Fibroblast of skin of right quadriceps (primary cell): ENCODE measurements around the gene TMEM209.
"Not testable (repeated sequence)": the region's sequence is repeated elsewhere in the genome, so short reads cannot be mapped to it uniquely, and the experiment has no call there.

Experiments used
- DNase-seq: peaks from one replicate; pipeline ENCODE4 v3.0.0-alpha.2; 2013

The TMEM209 gene

GRCh38 chr7:130141884-130142653, 63.1 kb downstream of the TMEM209 start:
- no peak for DNase-seq

GRCh38 chr7:130141161-130141883, 63.9 kb downstream of the TMEM209 start:
- DNase-seq, result peak; percentile 78

- DNase-seq, result no peak
Observed at GRCh38 chr7:130140551-130141160, 64.5 kb downstream of the TMEM209 start.

GRCh38 chr7:130139193-130139960, 65.8 kb downstream of the TMEM209 start:
- DNase-seq, result no peak

- DNase-seq, result no peak
Observed at GRCh38 chr7:130137207-130137606, 68.0 kb downstream of the TMEM209 start.

GRCh38 chr7:130136579-130137167, 68.5 kb downstream of the TMEM209 start:
- DNase-seq, result no peak

- DNase-seq, result peak; percentile 33
Observed at GRCh38 chr7:130135208-130136205, 69.7 kb downstream of the TMEM209 start.

GRCh38 chr7:130134726-130135125, 70.5 kb downstream of the TMEM209 start:
- DNase-seq, result no peak

GRCh38 chr7:130134106-130134636, 71.0 kb downstream of the TMEM209 start:
- DNase-seq, result no peak

GRCh38 chr7:130133029-130133782, 72.0 kb downstream of the TMEM209 start:
- no peak for DNase-seq

GRCh38 chr7:130131964-130132875, 73.0 kb downstream of the TMEM209 start:
- DNase-seq, result no peak

- no peak for DNase-seq
Observed at GRCh38 chr7:130131191-130131834, 73.9 kb downstream of the TMEM209 start.

GRCh38 chr7:130129011-130129411, 76.2 kb downstream of the TMEM209 start:
- no peak for DNase-seq

GRCh38 chr7:130127821-130128317, 77.3 kb downstream of the TMEM209 start:
- peak; percentile 70 for DNase-seq

GRCh38 chr7:130127404-130127803, 77.8 kb downstream of the TMEM209 start:
- no peak for DNase-seq

- not testable (repeated sequence) for DNase-seq
Observed at GRCh38 chr7:130126840-130127239, 78.4 kb downstream of the TMEM209 start.

GRCh38 chr7:130124711-130125110, 80.5 kb downstream of the TMEM209 start:
- DNase-seq, result no peak

GRCh38 chr7:130123501-130123900, 81.7 kb downstream of the TMEM209 start:
- DNase-seq, result no peak
